ENCODE results near the gene RNLS. TPM values are rescaled to one million over a fixed set of nuclear protein-coding genes. Genes with fewer than 3 reads are reported as not detected.

RNLS gene
- total and polyA plus RNA-seq, 2 of the 8 experiments (the other 6 are each of a cell fraction or from before 2014, with no cell fraction given): 7.5 to 12.7 TPM

- Histone ChIP-seq H2BK120ac (replicated peaks; ENCODE audit: low read depth, low read length) (no peak overlapping the region), H3K4ac (replicated peaks; ENCODE audit: insufficient read length, low read depth, low read length) (no peak overlapping the region), H3K18ac (ENCODE audit: extremely low read depth, low read length) (0 out of 2 replicates have a peak overlapping the region, but pooled peaks have one; percentile 40), H3K23me2 (ENCODE audit: low read depth, low read length) (no peaks in the 10 kb centered on the region), H2BK20ac (ENCODE audit: low read length) (no peak overlapping the region; the same call in 1 of the 2 replicates), H2AK5ac (ENCODE audit: low read depth, low read length) (no peak overlapping the region), H3K36me3 (ENCODE audit: control insufficient read depth in 2 of 4, insufficient read depth in 4 of 4, low read length in 3 of 4) (no peaks in the 10 kb centered on the region), H2BK5ac (ENCODE audit: low read depth, low read length) (peak overlapping the region; percentile 63; the same call in 1 of the 2 replicates), H3K9me3 (ENCODE audit: insufficient read depth in 2 of 2, low read depth in 1 of 2, low read length in 1 of 2) (no peaks in the 10 kb centered on the region), H4K91ac (replicated peaks; ENCODE audit: insufficient read length, low read length) (peak overlapping the region; percentile 25), H3K4me1 (replicated peaks in 1 of 4; ENCODE audit: control insufficient read depth in 3 of 4, insufficient read depth in 4 of 4, low read length in 3 of 4) (peaks cover 3 to 18% (median 12%) of the 10 kb centered on the region in 4 experiments; a peak in 4 of 7 replicates), H3K14ac (ENCODE audit: insufficient read length) (no peak overlapping the region), H4K5ac (ENCODE audit: insufficient read length, low read depth, low read length) (no peak overlapping the region), H3K23ac (ENCODE audit: insufficient read length) (no peak overlapping the region), H3K79me1 (ENCODE audit: low read depth, low read length) (no peaks in the 10 kb centered on the region), H4K20me1 (replicated peaks in 1 of 2; ENCODE audit: control insufficient read depth in 1 of 2, insufficient read depth in 2 of 2, low read length in 2 of 2) (no peaks in the 10 kb centered on the region), H3K9ac (replicated peaks in 1 of 4; ENCODE audit: extremely low read depth in 1 of 4, low read depth in 3 of 4, low read length in 3 of 4) (no peak overlapping the region), H4K8ac (ENCODE audit: extremely low read depth, insufficient read depth, low read length) (no peak overlapping the region), H3K4me2 (ENCODE audit: insufficient read depth in 1 of 2, low read depth in 2 of 2, low read length in 2 of 2) (peak overlapping the region in 1 of 2 experiments; percentile 3; a peak in 1 of 4 replicates), H3K27me3 (replicated peaks in 1 of 4; ENCODE audit: control insufficient read depth in 3 of 4, extremely low read depth in 1 of 4, insufficient read depth in 3 of 4, low read length in 3 of 4) (no peaks in the 10 kb centered on the region), H2AFZ (ENCODE audit: low read length) (no peak overlapping the region), H2BK15ac (ENCODE audit: low read length) (no peak overlapping the region), H3K79me2 (ENCODE audit: control insufficient read depth in 1 of 2, insufficient read depth in 2 of 2, low read length in 2 of 2) (no peaks in the 10 kb centered on the region), H3K4me3 (ENCODE audit: extremely low read depth in 1 of 4, insufficient read depth in 2 of 4, low read depth in 3 of 4, low read length in 4 of 4) (peak overlapping the region in 1 of 4 experiments; percentile 33; a peak in 2 of 8 replicates), H2BK12ac (ENCODE audit: low read depth, low read length) (no peak overlapping the region; the same call in 1 of the 2 replicates), H3K56ac (replicated peaks; ENCODE audit: insufficient read length, low read depth, low read length) (no peak overlapping the region), H3K27ac (ENCODE audit: low read depth, low read length) (no peak overlapping the region)
- 91% methylated on average over 2 of the region's 2 CpGs; no CpG with 5 or more reads in 1 of the 2 experiments for WGBS, 2 experiments (ENCODE audit: extremely low coverage in 1 of 2, insufficient coverage in 1 of 2, insufficient read length in 1 of 2, insufficient replicate concordance in 2 of 2, low coverage in 1 of 2, low lambda C conversion rate in 2 of 2, missing lambda C conversion rate in 1 of 2)
- POLR2A ChIA-PET (ENCODE audit: partially characterized antibody): interaction anchor here (2.2 kb wide), 1 partner anchor 485 kb away, joined by 8 read pairs; no protein-coding TSS in a partner anchor
- CTCF ChIA-PET (ENCODE audit: partially characterized antibody): interaction anchor here (0.9 to 1.9 kb wide), 6 partner anchors 11 to 343 kb away, joined by 3 to 6 read pairs (median 3); no protein-coding TSS in a partner anchor
- DNase-seq (ENCODE audit: low read depth in 1 of 2, low spot score in 2 of 2) (no peak), FAIRE-seq (no peak)
- no peak for TF ChIP-seq SIN3A (conservative IDR thresholded peaks at IDR 0.05 in 1 of 2, IDR thresholded peaks at IDR 0.05 in 1 of 2; ENCODE audit: low read depth in 1 of 2, low read length in 2 of 2)
These were observed 236.1 kb downstream of the RNLS start for GRCh38 chr10:88347022-88347421.
